Astrocyte of the cerebellum (primary cell): ENCODE results near the gene STK32C.
A peak's percentile ranks its signal among the peaks of the same experiment; 100 is the strongest.
"Not testable (repeated sequence)": the region's sequence is repeated elsewhere in the genome, so short reads cannot be mapped to it uniquely, and the experiment has no call there.

Experiments used
- DNase-seq: peaks from one replicate; pipeline ENCODE4 v3.0.0-alpha.2; 2011; ENCODE audit warnings: low read depth
- H3K4me3 ChIP-seq: 2 replicates; pipeline ENCODE4 v1.5.1; 2011; ENCODE audit warnings: mild to moderate bottlenecking, low read depth, low read length, moderate library complexity
- in situ Hi-C: cut with HindIII; loops from 2 replicates; pipeline ENCODE4 v1.10.0; 2017; ENCODE audit warnings: low sequenced_read_pairs
- TF ChIP-seq, protein P1 (sequence below): IDR thresholded peaks from 2 replicates; pipeline ENCODE4 v1.5.1; 2012; ENCODE audit warnings: low read length, low read depth, moderate library complexity, mild to moderate bottlenecking; ENCODE audit errors: missing control alignments

Gene STK32C

GRCh38 chr10:132320654-132321469 lies 13.1 kb upstream of the STK32C start:
- TF ChIP-seq, protein P1, sequence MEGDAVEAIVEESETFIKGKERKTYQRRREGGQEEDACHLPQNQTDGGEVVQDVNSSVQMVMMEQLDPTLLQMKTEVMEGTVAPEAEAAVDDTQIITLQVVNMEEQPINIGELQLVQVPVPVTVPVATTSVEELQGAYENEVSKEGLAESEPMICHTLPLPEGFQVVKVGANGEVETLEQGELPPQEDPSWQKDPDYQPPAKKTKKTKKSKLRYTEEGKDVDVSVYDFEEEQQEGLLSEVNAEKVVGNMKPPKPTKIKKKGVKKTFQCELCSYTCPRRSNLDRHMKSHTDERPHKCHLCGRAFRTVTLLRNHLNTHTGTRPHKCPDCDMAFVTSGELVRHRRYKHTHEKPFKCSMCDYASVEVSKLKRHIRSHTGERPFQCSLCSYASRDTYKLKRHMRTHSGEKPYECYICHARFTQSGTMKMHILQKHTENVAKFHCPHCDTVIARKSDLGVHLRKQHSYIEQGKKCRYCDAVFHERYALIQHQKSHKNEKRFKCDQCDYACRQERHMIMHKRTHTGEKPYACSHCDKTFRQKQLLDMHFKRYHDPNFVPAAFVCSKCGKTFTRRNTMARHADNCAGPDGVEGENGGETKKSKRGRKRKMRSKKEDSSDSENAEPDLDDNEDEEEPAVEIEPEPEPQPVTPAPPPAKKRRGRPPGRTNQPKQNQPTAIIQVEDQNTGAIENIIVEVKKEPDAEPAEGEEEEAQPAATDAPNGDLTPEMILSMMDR: no peak
- H3K4me3 ChIP-seq: no peak overlapping the region
- in situ Hi-C loops: no loop called here
- no peak for DNase-seq

GRCh38 chr10:132319853-132320653 lies 12.3 kb upstream of the STK32C start:
- H3K4me3 ChIP-seq: no peak overlapping the region
- DNase-seq: peak; percentile 75
- in situ Hi-C loops: no loop called here
- TF ChIP-seq, protein P1: no peak

DNA sequence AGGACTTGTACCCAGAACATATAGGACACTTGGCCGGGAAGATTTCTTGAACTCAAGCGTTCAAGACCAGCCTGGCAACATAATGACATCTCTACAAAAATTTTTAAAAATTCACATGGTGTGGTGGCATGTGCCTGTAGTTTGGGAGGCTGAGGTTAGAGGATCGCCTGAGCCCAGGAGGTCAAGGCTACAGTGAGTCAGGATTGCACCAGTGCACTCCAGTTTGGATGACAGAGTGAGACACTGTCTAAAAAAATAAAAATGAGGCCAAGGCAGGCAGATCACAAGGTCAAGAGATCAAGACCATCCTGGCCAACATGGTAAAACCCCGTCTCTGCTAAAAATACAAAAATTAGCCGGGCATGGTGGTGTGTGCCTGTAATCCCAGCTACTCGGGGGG lies 9.7 kb upstream of the STK32C start:
- DNase-seq, in situ Hi-C loops, H3K4me3 ChIP-seq: not testable (repeated sequence)

- no peak for DNase-seq
- in situ Hi-C loops: no loop called here
- H3K4me3 ChIP-seq: no peak overlapping the region
- TF ChIP-seq, protein P1: no peak
These were observed 8.4 kb upstream of the STK32C start for GRCh38 chr10:132316133-132316532.

DNA sequence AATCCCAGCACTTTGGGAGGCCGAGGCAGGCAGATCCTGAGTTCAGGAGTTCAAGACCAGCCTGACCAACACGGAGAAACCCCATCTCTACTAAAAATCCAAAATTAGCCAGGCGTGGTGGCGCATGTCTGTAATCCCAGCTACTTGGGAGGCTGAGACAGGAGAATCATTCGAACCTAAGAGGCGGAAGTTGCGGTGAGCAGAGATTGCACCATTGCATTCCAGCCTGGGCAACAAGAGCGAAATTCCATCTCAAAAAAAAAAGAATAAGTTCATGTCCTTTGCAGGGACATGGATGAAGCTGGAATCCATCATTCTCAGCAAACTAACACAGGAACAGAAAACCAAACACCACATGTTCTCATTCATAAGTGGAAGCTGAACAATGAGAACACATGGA lies 7.1 kb upstream of the STK32C start:
- DNase-seq, H3K4me3 ChIP-seq, in situ Hi-C loops: not testable (repeated sequence)

DNA sequence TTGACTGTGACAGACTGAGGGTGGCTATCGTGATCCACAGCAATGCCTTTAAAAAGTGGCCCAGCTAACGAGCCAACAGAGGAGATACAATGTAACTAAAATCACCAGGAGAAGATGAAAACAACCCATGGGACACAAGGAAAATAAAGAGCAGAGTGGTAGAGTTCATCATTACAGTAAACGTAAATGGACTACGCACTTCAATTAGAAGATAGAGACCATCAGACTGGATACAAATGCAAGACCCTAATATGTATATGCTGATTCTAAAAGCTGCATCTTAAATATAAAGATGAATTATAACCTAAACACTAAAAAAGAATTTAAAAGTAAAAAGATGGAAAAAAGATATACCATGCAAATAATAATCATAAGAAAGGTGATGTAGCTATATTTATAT lies 6.6 kb upstream of the STK32C start:
- in situ Hi-C loops: no loop called here
- TF ChIP-seq, protein P1: no peak
- no peak overlapping the region for H3K4me3 ChIP-seq
- no peak for DNase-seq

GRCh38 chr10:132313865-132314264 lies 6.1 kb upstream of the STK32C start:
- in situ Hi-C loops: no loop called here
- no peak for DNase-seq
- TF ChIP-seq, protein P1: no peak
- no peak overlapping the region for H3K4me3 ChIP-seq
